Left ventricle myocardium inferior (tissue), 1 donor: Measurements from ENCODE around the gene WNT7A. TPM values are rescaled to one million over a fixed set of nuclear protein-coding genes. Genes with fewer than 3 reads are reported as not detected.
A peak's percentile ranks its signal among the peaks of the same experiment; 100 is the strongest.

Experiments used
- DNase-seq: peaks from one replicate; pipeline ENCODE4 v3.0.0-alpha.2; 2020
- H3K27ac ChIP-seq: fragments of 200-600 bp; replicated peaks from 2 replicates; pipeline ENCODE4 v1.8.0; 2021
- H3K27me3 ChIP-seq: fragments of 200-600 bp; 2 replicates; pipeline ENCODE4 v1.8.0; 2021; ENCODE audit warnings: low read depth
- H3K36me3 ChIP-seq: fragments of 200-600 bp; 2 replicates; pipeline ENCODE4 v1.8.0; 2021
- H3K4me1 ChIP-seq: fragments of 200-600 bp; 2 replicates; pipeline ENCODE4 v1.8.0; 2021
- H3K4me3 ChIP-seq: fragments of 200-600 bp; 2 replicates; pipeline ENCODE4 v1.8.0; 2021; ENCODE audit warnings: mild to moderate bottlenecking, moderate library complexity
- H3K9me3 ChIP-seq: fragments of 200-600 bp; replicated peaks from 2 replicates; pipeline ENCODE4 v1.8.0; 2021
- CTCF ChIP-seq: fragments of 200-600 bp; IDR thresholded peaks from 2 replicates; pipeline ENCODE4 v1.8.0; 2021; ENCODE audit warnings: antibody characterized with exemption, mild to moderate bottlenecking, borderline replicate concordance
- intact Hi-C: fragments of 100-400 bp; cut with micrococcal nuclease; formaldehyde crosslinking; loops from one replicate; pipeline ENCODE4 v1.11.0; 2022
- total RNA-seq: library from RNA; stranded (reverse); fragmentation: NEBNext Ultra II Directional; extraction: Animal tissue kit (Norgen Biotek cat#: 25700); gene quantifications from one replicate; pipeline ENCODE4 v1.2.1, GENCODE V29; 2021
- donor health status: DM: no; HTN: yes; CAD: no; lungs with severe emphysema.

WNT7A gene
- total RNA-seq, 1 donor from 2014 or later = not detected

GRCh38 chr3:13783476-13783875, 96.4 kb downstream of the WNT7A start:
- Histone ChIP-seq H3K27ac (no peak overlapping the region), H3K4me1 (peaks cover 14% of the 10 kb centered on the region), H3K27me3 (peaks cover 91% of the 10 kb centered on the region), H3K36me3 (no peaks in the 10 kb centered on the region), H3K9me3 (no peaks in the 10 kb centered on the region), H3K4me3 (no peak overlapping the region)
- DNase-seq = no peak
- TF ChIP-seq CTCF = no peak
- intact Hi-C loops = no loop called here

GRCh38 chr3:13782501-13782900, 97.4 kb downstream of the WNT7A start:
- DNase-seq = no peak
- intact Hi-C loops = no loop called here
- TF ChIP-seq CTCF = no peak
- no peaks in the 10 kb centered on the region for H3K9me3 ChIP-seq
- H3K27ac ChIP-seq = no peak overlapping the region
- H3K4me3 ChIP-seq = peak overlapping the region; percentile 29
- H3K36me3 ChIP-seq = no peaks in the 10 kb centered on the region
- peaks cover 14% of the 10 kb centered on the region for H3K4me1 ChIP-seq
- peaks cover 90% of the 10 kb centered on the region for H3K27me3 ChIP-seq

GRCh38 chr3:13781417-13781816, 98.5 kb downstream of the WNT7A start:
- intact Hi-C loops = no loop called here
- TF ChIP-seq CTCF = no peak
- no peak for DNase-seq
- Histone ChIP-seq H3K4me1 (peaks cover 14% of the 10 kb centered on the region), H3K36me3 (no peaks in the 10 kb centered on the region), H3K27me3 (peaks cover 85% of the 10 kb centered on the region), H3K9me3 (no peaks in the 10 kb centered on the region), H3K4me3 (no peak overlapping the region), H3K27ac (no peak overlapping the region)

GRCh38 chr3:13780432-13781176, 99.3 kb downstream of the WNT7A start:
- no peak for DNase-seq
- H3K4me3 ChIP-seq = no peak overlapping the region
- no peaks in the 10 kb centered on the region for H3K9me3 ChIP-seq
- intact Hi-C loops = no loop called here
- TF ChIP-seq CTCF = no peak
- H3K4me1 ChIP-seq = peaks cover 14% of the 10 kb centered on the region
- H3K36me3 ChIP-seq = no peaks in the 10 kb centered on the region
- no peak overlapping the region for H3K27ac ChIP-seq
- H3K27me3 ChIP-seq = peaks cover 85% of the 10 kb centered on the region

- H3K4me3 ChIP-seq = no peak overlapping the region
- H3K4me1 ChIP-seq = no peaks in the 10 kb centered on the region
- intact Hi-C loops = no loop called here
- TF ChIP-seq CTCF = no peak
- peaks cover 78% of the 10 kb centered on the region for H3K27me3 ChIP-seq
- no peaks in the 10 kb centered on the region for H3K9me3 ChIP-seq
- H3K27ac ChIP-seq = no peak overlapping the region
- H3K36me3 ChIP-seq = no peaks in the 10 kb centered on the region
- no peak for DNase-seq
Measured at GRCh38 chr3:13776253-13777050, 103.4 kb downstream of the WNT7A start.
